ENCODE results near the gene RALGPS1.

RALGPS1 gene

DNA sequence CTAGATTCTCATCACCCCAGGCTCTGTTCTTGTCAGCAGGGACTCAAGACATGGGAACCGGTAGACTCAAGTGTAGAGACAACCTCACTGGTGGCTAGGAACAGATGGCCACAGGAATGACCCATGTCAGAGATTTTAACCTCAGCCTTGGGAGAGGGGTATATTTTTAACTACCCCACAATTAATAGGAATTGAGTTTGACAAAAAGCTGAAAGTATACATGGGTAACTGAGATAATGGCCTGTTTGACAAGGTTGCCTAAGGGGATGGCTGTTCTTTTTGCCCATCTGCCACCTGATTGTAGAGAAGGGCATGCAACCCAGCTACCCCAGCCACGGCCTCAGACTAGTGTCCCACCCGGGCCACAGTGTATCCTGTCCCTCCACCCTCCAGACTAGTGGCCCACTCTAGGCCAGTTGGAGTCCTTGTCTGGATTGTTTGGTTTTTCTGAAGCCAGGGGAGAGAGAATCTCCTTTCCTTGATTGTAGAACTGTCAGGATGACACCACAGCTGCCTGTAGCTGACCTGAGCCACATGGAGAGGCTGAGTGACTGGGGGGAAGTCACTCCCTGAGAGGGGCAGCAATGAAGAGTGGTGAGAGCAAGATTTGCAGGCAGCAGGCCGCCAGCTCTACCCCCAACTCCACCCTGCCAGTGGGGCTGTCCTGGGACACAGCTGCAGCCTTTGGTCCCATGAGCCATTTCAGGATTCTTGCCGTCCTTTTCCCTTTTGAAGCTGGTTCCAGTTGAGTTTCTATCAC is 222.5 kb downstream of the RALGPS1 start:
- TF ChIP-seq, protein P1, sequence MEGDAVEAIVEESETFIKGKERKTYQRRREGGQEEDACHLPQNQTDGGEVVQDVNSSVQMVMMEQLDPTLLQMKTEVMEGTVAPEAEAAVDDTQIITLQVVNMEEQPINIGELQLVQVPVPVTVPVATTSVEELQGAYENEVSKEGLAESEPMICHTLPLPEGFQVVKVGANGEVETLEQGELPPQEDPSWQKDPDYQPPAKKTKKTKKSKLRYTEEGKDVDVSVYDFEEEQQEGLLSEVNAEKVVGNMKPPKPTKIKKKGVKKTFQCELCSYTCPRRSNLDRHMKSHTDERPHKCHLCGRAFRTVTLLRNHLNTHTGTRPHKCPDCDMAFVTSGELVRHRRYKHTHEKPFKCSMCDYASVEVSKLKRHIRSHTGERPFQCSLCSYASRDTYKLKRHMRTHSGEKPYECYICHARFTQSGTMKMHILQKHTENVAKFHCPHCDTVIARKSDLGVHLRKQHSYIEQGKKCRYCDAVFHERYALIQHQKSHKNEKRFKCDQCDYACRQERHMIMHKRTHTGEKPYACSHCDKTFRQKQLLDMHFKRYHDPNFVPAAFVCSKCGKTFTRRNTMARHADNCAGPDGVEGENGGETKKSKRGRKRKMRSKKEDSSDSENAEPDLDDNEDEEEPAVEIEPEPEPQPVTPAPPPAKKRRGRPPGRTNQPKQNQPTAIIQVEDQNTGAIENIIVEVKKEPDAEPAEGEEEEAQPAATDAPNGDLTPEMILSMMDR (conservative IDR thresholded peaks at IDR 0.05; ENCODE audit: low read length), result no peak
- no peak overlapping the region for H3K4me3 ChIP-seq (ENCODE audit: low read length)
- no peak for DNase-seq (ENCODE audit: low read depth)

DNA sequence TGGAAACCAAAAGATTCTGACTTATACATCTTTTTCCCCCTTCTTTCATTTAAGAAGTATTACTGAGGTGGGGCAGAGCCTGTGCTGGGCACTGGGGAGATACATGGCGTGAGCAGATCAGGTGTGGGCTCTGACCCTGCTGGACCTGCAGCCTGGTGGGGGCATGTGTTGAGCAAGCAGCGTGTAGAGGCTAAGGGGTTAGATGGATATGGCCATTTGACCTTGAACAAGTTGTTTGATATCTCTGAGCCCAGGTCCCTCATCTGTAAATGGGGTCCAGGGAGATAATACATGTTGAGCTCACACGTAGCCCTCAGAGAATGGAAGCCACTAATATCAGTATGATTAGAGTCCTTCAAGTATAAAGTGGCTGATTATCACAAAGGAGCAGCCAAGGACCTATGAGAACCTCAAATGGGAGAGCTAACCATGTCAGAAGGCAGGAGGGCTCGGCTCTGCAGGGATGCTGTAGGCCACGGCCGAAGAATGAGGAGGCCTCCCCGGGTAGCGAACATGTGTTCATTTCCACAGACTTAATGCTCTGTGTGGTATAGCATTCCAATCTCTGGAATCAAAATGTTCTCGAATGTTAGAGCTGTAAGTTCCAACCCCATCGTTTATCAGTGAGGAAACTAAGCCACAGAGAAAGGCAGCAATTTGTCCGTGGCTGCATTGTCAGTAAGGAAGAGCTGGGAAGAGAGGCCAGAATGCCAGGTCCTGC is 223.2 kb downstream of the RALGPS1 start:
- no peak for DNase-seq (ENCODE audit: low read depth)
- TF ChIP-seq, protein P1 (conservative IDR thresholded peaks at IDR 0.05; ENCODE audit: low read length), result no peak
- H3K4me3 ChIP-seq (ENCODE audit: low read length), result no peak overlapping the region

DNA sequence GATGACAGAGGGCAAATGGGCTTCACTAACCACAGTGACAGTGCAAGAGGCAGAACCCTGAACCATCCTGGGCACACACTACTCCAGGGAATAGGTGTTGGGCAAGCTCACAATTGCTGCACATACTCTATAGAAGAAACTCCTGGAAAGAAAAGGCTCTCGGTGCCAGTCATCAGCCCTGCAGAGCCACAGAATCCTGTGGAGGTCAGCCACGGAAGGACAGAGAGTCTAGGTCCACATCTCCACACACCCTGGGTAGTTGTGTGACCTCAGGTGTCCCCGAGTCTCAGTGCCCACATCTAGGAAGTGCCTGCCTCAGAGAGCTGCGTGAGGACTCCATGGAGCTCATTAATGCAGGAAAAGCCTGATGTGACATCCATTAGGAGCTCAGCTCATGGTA is 223.9 kb downstream of the RALGPS1 start:
- TF ChIP-seq, protein P1 (conservative IDR thresholded peaks at IDR 0.05; ENCODE audit: low read length), result no peak
- DNase-seq (ENCODE audit: low read depth), result no peak
- H3K4me3 ChIP-seq (ENCODE audit: low read length), result no peak overlapping the region

- DNase-seq (ENCODE audit: low read depth), result no peak
- TF ChIP-seq, protein P1 (conservative IDR thresholded peaks at IDR 0.05; ENCODE audit: low read length), result no peak
These were observed 224.6 kb downstream of the RALGPS1 start for GRCh38 chr9:127139071-127139731.

GRCh38 chr9:127139775-127140174 is 225.2 kb downstream of the RALGPS1 start:
- no peak overlapping the region for H3K4me3 ChIP-seq (ENCODE audit: low read length)
- DNase-seq (ENCODE audit: low read depth), result no peak
- TF ChIP-seq, protein P1 (conservative IDR thresholded peaks at IDR 0.05; ENCODE audit: low read length), result no peak

More at GRCh38 chr9:127139071-127139731, 224.6 kb downstream of the RALGPS1 start:
- H3K4me3 ChIP-seq (ENCODE audit: low read length), result no peak overlapping the region

DNA sequence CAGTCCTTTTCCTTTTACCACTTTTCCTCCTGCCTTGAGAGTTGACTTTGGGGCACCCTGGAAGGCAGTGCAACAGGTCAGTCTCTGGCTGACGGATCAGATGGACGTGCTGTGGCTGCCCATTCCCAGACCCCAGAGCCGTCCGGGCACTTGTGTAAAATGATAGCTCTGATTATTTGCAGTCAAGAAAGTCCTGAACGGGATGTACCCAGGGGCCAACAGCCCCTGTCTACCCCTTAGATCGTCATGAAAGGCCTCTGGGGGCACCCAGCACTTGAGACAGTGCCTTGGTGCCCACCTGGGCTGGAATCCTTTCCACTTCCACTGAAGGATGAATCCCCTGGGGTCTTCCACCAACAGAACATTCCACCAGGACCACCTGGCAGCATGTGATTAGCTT is 225.6 kb downstream of the RALGPS1 start:
- TF ChIP-seq, protein P1 (conservative IDR thresholded peaks at IDR 0.05; ENCODE audit: low read length), result no peak
- no peak overlapping the region for H3K4me3 ChIP-seq (ENCODE audit: low read length)
- DNase-seq (ENCODE audit: low read depth), result no peak
